NCI-H526 (cell line): ENCODE data around the gene NAALADL2.
A peak's percentile ranks its signal among the peaks of the same experiment; 100 is the strongest.

Experiments
- DNase-seq, 2 experiments: peaks; one replicate each; lab custom pipeline; 2025; lab: John Stamatoyannopoulos, UW

The NAALADL2 gene

GRCh38 chr3:175857666-175858270 is 998.6 kb downstream of the NAALADL2 start:
- DNase-seq: peak; percentile 74 to 83
